Coronary artery (tissue), 2 donors: Measurements from ENCODE around the gene TTC7B.
A peak's percentile ranks its signal among the peaks of the same experiment; 100 is the strongest.
"Not testable (repeated sequence)": the region's sequence is repeated elsewhere in the genome, so short reads cannot be mapped to it uniquely, and the experiment has no call there.

Source experiments
- DNase-seq: peaks from one replicate; pipeline ENCODE4 v3.0.0-alpha.2; 2017; ENCODE audit warnings: low spot score
- H3K27ac ChIP-seq, 2 donors: fragments of 200-600 bp; sonication (generic); one replicate each; pipeline ENCODE4 v1.5.1; 2016 to 2019
- H3K4me3 ChIP-seq: fragments of 200-600 bp; sonication (generic); 2 replicates; pipeline ENCODE4 v1.5.1; 2016; ENCODE audit warnings: mild to moderate bottlenecking, moderate library complexity
- CTCF ChIP-seq: fragments of 200-600 bp; sonication (generic); IDR thresholded peaks from one replicate; pipeline ENCODE4 v1.5.1; 2019; ENCODE audit warnings: antibody characterized with exemption

TTC7B gene

GRCh38 chr14:90815822-90816662, at the start of gene TTC7B:
TSS of gene TTC7B (minus strand) at chr14:90816430. CDS start at chr14:90816295, 135 bp downstream.
- no peak for TF ChIP-seq CTCF
- DNase-seq: no peak
- Histone ChIP-seq H3K4me3 (peak within 1 kb of the TSS; percentile 91), H3K27ac (peak within 1 kb of the TSS; percentile 47 to 72)

- no peak for DNase-seq
- Histone ChIP-seq H3K4me3 (no peak overlapping the region), H3K27ac (no peak overlapping the region)
- no peak for TF ChIP-seq CTCF
Measured at GRCh38 chr14:90864741-90865140, 48.5 kb upstream of the TTC7B start.

GRCh38 chr14:90858511-90858910, 42.3 kb upstream of the TTC7B start:
- Histone ChIP-seq H3K4me3 (no peak overlapping the region), H3K27ac (no peak overlapping the region)
- no peak for DNase-seq
- no peak for TF ChIP-seq CTCF

GRCh38 chr14:90857866-90858265, 41.6 kb upstream of the TTC7B start:
- DNase-seq: no peak
- no peak for TF ChIP-seq CTCF
- no peak overlapping the region for H3K4me3 ChIP-seq
- no peak overlapping the region for H3K27ac ChIP-seq

GRCh38 chr14:90856115-90856514, 39.9 kb upstream of the TTC7B start:
- not testable (repeated sequence) for H3K4me3 ChIP-seq, DNase-seq, H3K27ac ChIP-seq

GRCh38 chr14:90853116-90853515, 36.9 kb upstream of the TTC7B start:
- no peak for TF ChIP-seq CTCF
- DNase-seq: no peak
- Histone ChIP-seq H3K4me3 (no peak overlapping the region), H3K27ac (no peak overlapping the region)

GRCh38 chr14:90851327-90852036, 35.3 kb upstream of the TTC7B start:
- no peak for DNase-seq
- TF ChIP-seq CTCF: no peak
- H3K27ac ChIP-seq: no peak overlapping the region
- no peak overlapping the region for H3K4me3 ChIP-seq
